Psoas muscle (tissue), 8 donors: ENCODE data around the gene BCKDK. TPM values are rescaled to one million over a fixed set of nuclear protein-coding genes. Genes with fewer than 3 reads are reported as not detected.

ENCODE experiments used
- ATAC-seq, 4 donors: fragments of 200-7000 bp; cut with Tn5 transposase; one replicate each; pipeline ENCODE4 v1.9.1; 2020; ENCODE audit warnings: moderate library complexity in 3 of 4, mild to moderate bottlenecking in 2 of 4
- DNase-seq, 2 donors: peaks; one replicate each; pipeline ENCODE4 v3.0.0-alpha.2; 2020
- H3K27ac ChIP-seq: fragments of 200-600 bp; one replicate; pipeline ENCODE4 v1.8.0; 2022
- H3K27me3 ChIP-seq, 3 donors: fragments of 200-600 bp in 1 of 3; one replicate each; pipeline versions ENCODE4 v1.6.1 to v1.8.0; 2013 to 2022; ENCODE audit warnings: low read length in 2 of 3, mild to moderate bottlenecking in 2 of 3, moderate library complexity in 1 of 3; ENCODE audit not compliant: insufficient read depth in 3 of 3
- H3K36me3 ChIP-seq, 2 donors: fragments of 200-600 bp in 1 of 2; one replicate each; pipeline versions ENCODE4 v1.6.1 to v1.8.0; 2013 to 2022; ENCODE audit warnings: low read depth in 1 of 2, mild to moderate bottlenecking in 1 of 2, moderate library complexity in 1 of 2; ENCODE audit not compliant: insufficient read depth in 1 of 2
- H3K4me1 ChIP-seq: fragments of 200-600 bp; one replicate; pipeline ENCODE4 v1.8.0; 2022
- H3K4me3 ChIP-seq: fragments of 200-600 bp; one replicate; pipeline ENCODE4 v1.8.0; 2022; ENCODE audit warnings: mild to moderate bottlenecking
- H3K9me3 ChIP-seq: fragments of 200-600 bp; one replicate; pipeline ENCODE4 v1.8.0; 2022
- WGBS, 3 donors: extraction: QIAGEN DNeasy Blood & Tissue Kit; methylation state at CpG; one replicate each; pipeline versions ENCODE4 v1.1.6 to v1.1.7; 2013; 5-methylcytosine and 5-hydroxymethylcytosine counted together
- intact Hi-C, 2 donors: fragments of 100-400 bp; cut with DNase I; formaldehyde crosslinking; loops; one replicate each; pipeline versions ENCODE4 v1.11.0 to v1.14.2; 2022
- polyA plus RNA-seq, 3 donors: library from polyadenylated mRNA; stranded (reverse); fragments of 200-250 nt; gene quantifications; one replicate each; pipeline ENCODE4 v1.2.3, GENCODE V29; 2013
- total RNA-seq, 4 donors: library from RNA; stranded (reverse); fragmentation: NEBNext Ultra II Directional in 2 of 4; extraction: Animal tissue kit (Norgen Biotek cat#: 25700) in 2 of 4; gene quantifications; one replicate each; pipeline versions ENCODE4 v1.2.1 to v1.2.4, GENCODE V29; 2021 to 2023
- TF ChIP-seq, protein P1 (sequence below): fragments of 200-600 bp; IDR thresholded peaks from one replicate; pipeline ENCODE4 v1.8.0; 2022; ENCODE audit warnings: antibody characterized with exemption
- donor health status: healthy with polysubstance abuse.
- donor health status: DM: no; HTN: no; CAD: no; lungs with moderate emphysema.
- donor health status: Bipolar disorder and iron deficiency.
- donor health status: healthy.
- donor health status: DM: yes; HTN: yes; CAD: no.
- donor health status: DM: no; HTN: no; CAD: no.
- donor health status: DM: no; HTN: no; CAD: no.
- donor health status: DM: yes; HTN: yes; CAD: no.

BCKDK gene
- total and polyA plus RNA-seq, 7 donors: 36.7 to 72.8 (median 52.5) TPM

DNA sequence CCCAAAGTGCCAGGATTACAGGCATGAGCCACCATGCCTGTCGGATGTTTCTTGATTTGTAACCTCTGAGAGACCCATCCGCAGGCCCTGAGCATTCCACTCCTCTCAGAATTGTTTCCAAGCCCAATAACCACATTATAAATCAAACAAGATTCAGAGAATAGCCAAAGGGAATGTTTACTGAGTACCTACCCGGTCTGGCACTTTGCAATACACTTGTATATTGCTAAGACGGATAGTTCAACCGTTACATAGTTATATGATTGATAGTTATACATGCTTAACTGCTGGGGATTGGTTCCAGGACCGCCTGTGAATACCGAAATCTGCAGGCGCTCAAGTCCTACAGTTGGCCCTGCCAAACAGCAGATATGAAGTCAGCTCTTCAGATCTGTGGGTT is 6.3 kb downstream of the BCKDK start:
- H3K9me3 ChIP-seq: no peaks in the 10 kb centered on the region
- 67 to 79% (median 70%) methylated on average over 8 of the region's 8 CpGs for WGBS, 3 donors
- H3K27ac ChIP-seq: peak overlapping the region; percentile 70
- DNase-seq (no peak), ATAC-seq (no peak)
- TF ChIP-seq, protein P1, sequence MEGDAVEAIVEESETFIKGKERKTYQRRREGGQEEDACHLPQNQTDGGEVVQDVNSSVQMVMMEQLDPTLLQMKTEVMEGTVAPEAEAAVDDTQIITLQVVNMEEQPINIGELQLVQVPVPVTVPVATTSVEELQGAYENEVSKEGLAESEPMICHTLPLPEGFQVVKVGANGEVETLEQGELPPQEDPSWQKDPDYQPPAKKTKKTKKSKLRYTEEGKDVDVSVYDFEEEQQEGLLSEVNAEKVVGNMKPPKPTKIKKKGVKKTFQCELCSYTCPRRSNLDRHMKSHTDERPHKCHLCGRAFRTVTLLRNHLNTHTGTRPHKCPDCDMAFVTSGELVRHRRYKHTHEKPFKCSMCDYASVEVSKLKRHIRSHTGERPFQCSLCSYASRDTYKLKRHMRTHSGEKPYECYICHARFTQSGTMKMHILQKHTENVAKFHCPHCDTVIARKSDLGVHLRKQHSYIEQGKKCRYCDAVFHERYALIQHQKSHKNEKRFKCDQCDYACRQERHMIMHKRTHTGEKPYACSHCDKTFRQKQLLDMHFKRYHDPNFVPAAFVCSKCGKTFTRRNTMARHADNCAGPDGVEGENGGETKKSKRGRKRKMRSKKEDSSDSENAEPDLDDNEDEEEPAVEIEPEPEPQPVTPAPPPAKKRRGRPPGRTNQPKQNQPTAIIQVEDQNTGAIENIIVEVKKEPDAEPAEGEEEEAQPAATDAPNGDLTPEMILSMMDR: no peak
- H3K4me3 ChIP-seq: no peak overlapping the region
- H3K4me1 ChIP-seq: peaks cover 33% of the 10 kb centered on the region
- intact Hi-C loops: no loop called here
- no peaks in the 10 kb centered on the region for H3K27me3 ChIP-seq
- peaks cover 2 to 35% of the 10 kb centered on the region in 2 donors for H3K36me3 ChIP-seq

DNA sequence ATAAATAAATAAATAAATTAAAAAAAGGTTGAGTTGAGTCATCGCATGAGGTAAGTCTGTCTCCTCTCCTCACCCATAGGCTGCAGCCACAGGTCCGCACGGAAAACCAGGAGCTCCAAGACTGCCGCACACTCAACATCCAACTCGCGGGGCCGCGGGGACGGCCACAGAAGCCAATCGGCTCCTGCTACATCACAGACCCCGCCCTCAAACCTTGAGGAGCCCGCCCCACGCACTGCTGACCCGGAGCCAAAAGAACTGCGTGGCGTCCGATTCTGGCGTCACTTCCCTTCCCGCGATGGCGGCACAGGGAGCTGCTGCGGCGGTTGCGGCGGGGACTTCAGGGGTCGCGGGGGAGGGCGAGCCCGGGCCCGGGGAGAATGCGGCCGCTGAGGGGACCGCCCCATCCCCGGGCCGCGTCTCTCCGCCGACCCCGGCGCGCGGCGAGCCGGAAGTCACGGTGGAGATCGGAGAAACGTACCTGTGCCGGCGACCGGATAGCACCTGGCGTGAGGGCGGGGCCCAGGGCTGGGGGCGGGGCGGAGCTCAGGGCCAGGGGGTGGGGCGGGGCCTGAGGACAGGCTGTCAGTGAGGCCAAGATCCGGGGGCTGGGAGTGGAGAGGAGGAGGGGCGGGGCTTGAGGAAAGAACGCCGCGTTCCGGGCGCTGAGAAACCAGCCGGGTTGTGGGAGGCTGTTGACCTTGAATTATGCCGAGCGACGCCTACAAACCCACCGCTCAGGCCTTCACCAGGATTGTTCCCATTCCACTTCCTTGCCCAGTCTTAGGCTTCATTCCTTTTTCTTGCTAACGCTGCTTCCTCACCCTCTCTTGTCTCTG is 9.4 kb downstream of the BCKDK start, which contains the start of gene KAT8:
TSS of gene KAT8 (plus strand) at position 281 of the 839 bp plus-strand sequence. CDS start at position 299, 18 bp downstream.
- intact Hi-C loops: no loop called here
- TF ChIP-seq, protein P1: no peak
- no peaks in the 10 kb centered on the region for H3K27me3 ChIP-seq
- H3K27ac ChIP-seq: peak within 1 kb of the TSS; percentile 99
- H3K4me1 ChIP-seq: peaks cover 21% of the 10 kb centered on the region
- 0 to 1% (median 0%) methylated on average over 30 to 68 of the region's 68 CpGs for WGBS, 3 donors
- no peaks in the 10 kb centered on the region for H3K9me3 ChIP-seq
- peak; percentile 91 to 97 (median 92) for ATAC-seq
- H3K36me3 ChIP-seq: peaks cover 0 to 37% of the 10 kb centered on the region in 2 donors
- peak within 1 kb of the TSS; percentile 76 for H3K4me3 ChIP-seq
- DNase-seq: peak; percentile 98 to 99

DNA sequence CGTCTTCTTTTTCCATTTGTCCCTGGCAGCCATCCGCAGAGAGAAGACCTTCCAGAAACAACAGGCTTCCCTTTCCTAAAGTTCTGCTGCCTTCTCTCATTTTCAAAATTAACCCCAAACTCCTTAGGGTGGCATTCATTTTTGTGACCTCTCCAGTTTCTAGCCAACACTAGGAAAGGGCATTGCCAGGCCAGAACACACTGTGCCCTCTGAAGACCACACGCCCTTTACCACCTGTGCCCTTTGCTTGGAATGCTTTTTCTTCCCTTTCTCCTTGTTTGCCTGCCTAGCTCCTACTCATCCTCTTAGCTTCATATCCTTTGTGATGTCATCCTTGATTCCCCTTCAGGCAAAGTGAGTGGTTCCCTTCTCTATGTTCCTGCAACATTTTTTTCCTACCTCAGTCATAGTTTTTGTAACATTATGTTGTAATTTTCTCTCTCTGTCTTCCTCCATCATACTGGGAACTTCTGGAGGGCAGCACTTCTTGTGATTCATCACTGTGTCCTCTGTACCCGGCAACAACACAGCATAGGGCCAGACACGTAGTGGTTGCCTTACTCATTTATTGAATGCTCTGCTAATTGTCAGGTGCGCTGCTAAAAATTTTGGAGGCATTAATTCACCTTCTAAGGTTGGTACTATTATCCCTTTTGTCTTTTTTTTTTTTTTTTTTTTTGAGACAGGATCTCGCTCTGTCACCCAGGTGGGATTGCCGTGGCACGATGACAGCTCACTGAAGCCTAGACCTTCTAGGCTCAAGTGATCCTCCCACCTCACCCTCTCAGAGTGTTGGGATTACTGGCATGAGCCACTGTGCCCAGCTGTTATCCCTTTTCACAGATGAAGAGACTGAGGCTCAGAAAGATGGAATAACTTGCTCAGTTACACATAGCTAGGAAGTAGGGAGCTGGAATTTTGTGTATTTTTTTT is 10.3 kb downstream of the BCKDK start:
- Histone ChIP-seq H3K27ac (peak overlapping the region; percentile 99), H3K4me1 (peaks cover 15% of the 10 kb centered on the region), H3K4me3 (peak overlapping the region; percentile 76), H3K27me3 (no peaks in the 10 kb centered on the region), H3K9me3 (no peaks in the 10 kb centered on the region), H3K36me3 (peaks cover 0 to 45% of the 10 kb centered on the region in 2 donors)
- WGBS, 3 donors: 52 to 53% (median 52%) methylated on average over 9 of the region's 9 CpGs
- peak in 3 of 4 donors; percentile 41 to 65 (median 61) for ATAC-seq
- intact Hi-C loops: no loop called here
- TF ChIP-seq, protein P1: no peak
- DNase-seq: no peak

DNA sequence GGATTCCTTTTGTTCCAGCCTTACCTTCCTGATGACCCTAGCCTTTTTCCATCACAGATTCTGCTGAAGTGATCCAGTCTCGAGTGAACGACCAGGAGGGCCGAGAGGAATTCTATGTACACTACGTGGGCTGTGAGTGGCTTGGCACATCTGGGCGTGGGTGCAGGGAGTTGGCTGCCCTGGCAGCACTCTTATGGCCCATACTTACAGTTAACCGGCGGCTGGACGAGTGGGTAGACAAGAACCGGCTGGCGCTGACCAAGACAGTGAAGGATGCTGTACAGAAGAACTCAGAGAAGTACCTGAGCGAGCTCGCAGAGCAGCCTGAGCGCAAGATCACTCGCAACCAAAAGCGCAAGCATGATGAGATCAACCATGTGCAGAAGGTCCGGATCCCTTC is 11.9 kb downstream of the BCKDK start:
- 90 to 96% (median 92%) methylated on average over 16 of the region's 16 CpGs for WGBS, 3 donors
- Histone ChIP-seq H3K4me1 (peaks cover 15% of the 10 kb centered on the region), H3K27me3 (no peaks in the 10 kb centered on the region), H3K4me3 (no peak overlapping the region), H3K36me3 (peaks cover 0 to 62% of the 10 kb centered on the region in 2 donors), H3K9me3 (no peaks in the 10 kb centered on the region), H3K27ac (no peak overlapping the region)
- no peak for DNase-seq
- intact Hi-C loops: no loop called here
- TF ChIP-seq, protein P1: no peak
- ATAC-seq: no peak
